Breast epithelium (tissue), 3 donors: ENCODE measurements around the gene CPM.

Experiments used
- CTCF ChIP-seq, 3 donors: fragments of 450-650 bp; IDR thresholded peaks; one replicate each; pipeline ENCODE4 v1.5.1; 2016 to 2017; ENCODE audit warnings: antibody characterized with exemption in 3 of 3, mild to moderate bottlenecking in 3 of 3, moderate library complexity in 3 of 3
- POLR2A ChIP-seq: fragments of 450-650 bp; IDR thresholded peaks from one replicate; pipeline ENCODE4 v1.6.1; 2016; ENCODE audit warnings: antibody characterized with exemption, mild to moderate bottlenecking, moderate library complexity

DNA sequence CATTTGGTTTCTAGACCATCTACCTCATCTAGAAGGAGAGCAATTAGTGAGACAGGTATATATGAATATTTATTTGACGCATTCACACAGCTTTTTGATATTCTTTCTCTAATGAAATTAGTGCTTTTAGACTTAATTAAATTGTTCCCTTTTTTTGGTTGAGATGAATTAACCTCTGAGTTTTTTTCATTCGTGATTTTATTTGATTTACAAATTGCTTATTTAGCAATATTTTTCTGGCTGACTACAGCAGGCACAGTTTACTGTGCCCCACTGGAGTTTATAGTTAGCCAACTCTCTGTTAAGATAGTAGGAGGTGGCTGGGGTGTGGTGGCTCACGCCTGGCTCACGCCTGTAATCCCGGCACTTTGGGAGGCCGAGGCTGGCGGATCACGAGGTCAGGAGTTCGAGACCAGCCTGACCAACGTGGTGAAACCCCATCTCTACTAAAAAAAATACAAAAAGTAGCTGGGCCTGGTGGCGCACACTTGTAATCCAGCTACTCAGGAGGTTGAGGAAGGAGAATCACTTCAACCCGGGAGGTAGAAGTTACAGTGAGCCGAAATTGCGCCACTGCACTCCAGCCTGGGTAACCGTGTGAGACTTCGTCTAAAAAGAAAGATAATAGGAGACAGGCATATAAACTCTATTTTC lies 108.2 kb downstream of the CPM start:
- TF ChIP-seq POLR2A (no peak), CTCF (IDR thresholded peaks at IDR 0.05) (no peak)
